Stimulated activated CD8-positive, alpha-beta memory T cell treated with anti-CD3 and anti-CD28 coated beads, Interleukin-7, amount 100 ng/mL, for 48 hours (primary cell): ENCODE measurements around the gene CHRNA3.

ENCODE experiments used
- DNase-seq, 2 donors: peaks; one replicate each; pipeline ENCODE4 v3.0.0-alpha.2; 2020; ENCODE audit warnings: low read depth in 1 of 2; ENCODE audit errors: extremely low read depth in 1 of 2

The CHRNA3 gene

DNA sequence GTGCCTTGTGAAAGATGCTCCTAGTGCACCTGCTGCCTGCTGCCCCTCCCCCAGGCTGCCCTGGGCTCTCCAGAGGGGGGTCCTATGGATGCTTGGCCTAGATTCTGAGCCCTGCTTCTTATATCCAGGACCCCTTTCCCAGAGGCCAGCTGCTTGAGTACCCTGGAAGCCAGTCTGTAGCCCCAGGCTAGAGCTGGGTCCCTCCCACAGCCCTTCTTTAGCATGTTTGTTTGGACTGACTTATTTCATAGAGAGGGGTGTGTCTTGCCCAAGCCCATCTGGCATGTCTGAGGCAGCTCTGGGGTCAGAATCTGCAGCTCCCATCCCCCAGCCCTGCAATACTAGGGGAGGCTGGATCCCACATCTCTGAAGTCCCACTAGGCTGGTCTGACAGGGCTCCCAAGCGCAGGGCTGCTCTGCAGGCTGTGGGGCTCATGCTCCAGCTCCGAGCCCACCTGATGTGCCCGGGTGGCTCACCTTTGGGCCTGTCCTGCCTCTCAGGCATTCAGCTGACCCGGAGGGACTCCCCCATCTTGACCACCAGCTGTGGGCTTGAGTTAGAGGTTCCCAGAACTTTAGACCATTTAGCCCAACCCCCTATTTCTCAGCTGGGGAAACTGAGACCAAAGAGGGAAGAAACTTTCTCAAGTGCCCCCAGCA is 17.1 kb upstream of the CHRNA3 start:
- DNase-seq, result no peak

GRCh38 chr15:78636378-78636859 is 15.6 kb upstream of the CHRNA3 start:
- DNase-seq, result no peak

DNA sequence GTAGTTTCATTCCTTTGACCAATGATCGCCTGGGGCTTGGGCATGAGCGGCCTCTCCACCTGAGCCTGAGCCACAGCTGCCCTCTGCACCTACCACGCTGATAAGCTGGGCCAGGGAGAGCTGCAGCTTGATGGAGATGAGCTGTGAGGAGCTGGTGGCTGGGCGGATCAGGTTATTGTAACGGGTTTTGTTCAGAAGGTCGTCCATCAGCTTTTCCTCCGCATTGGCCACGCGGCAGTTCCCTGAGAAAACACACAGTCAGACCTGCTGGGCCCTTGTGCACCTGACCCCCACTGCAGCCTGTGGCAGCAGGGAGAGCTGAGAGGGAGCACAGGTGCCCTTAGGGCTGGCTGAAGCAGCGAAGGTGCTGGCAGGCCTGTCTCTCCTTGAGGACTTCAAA is 14.6 kb upstream of the CHRNA3 start:
- no peak for DNase-seq

DNA sequence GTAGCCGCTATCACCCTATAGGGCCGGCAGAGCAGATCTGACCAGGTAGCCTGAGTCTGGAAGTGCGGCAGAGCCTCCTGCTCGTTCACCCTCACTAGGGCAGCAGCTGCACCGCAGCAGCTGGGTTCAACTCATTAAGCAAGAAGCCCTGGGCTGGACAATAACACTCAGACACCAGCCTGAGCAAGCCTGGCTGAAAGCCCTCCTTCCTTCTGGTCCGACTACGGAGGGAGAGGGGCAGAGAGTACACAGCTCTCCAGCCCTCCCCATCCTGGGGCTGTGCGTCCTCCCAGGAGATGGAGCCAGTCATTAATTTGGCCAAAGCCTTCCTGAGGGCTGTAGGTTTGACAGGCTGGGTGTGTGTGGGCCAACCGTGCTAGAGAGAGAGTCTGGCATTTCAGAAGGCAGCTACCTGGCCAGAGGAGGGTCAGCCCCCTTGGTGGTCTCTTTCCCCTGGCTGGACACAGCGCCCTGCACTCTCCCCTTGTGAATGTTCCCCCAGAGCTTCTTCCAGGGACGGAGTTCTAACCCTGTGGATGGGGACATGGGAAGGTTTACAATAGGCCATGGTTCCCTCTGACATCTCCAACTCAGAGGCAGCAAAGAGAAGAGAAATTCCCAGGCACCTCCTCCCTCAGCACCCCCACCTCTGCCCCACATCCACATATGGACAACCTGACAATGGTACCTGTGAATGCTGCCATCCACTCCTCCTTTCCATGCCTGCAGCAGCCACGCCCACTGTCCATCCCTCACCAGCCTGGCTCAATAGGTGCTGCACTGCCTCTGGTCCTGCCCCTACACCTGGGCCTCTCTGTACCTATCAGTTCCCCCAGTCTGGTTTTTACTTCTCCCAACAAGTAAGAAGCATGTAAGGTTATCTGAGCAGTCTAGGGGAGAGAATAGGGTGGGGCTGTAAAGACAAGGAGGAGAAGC is 13.7 kb upstream of the CHRNA3 start:
- no peak for DNase-seq

DNA sequence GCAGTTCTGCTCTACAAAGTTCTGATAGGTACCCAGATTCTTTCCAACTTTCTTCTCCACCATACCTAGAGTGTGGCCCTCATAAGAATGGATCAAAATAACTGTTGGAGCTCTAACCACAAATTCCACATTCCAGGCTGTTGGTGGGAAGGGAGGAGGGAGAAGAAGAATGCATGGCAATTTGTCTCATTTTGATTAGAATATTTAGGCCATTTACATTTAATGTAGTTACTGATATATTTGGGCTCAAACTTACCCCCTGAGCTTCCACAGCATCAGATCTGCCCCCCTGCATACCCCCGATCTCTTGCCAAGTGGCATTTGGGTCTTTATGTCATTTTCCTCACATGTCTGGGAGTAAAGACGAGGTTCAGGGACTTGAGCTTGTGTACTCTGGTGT is 12.6 kb upstream of the CHRNA3 start:
- no peak for DNase-seq

GRCh38 chr15:78630886-78631633 is 10.3 kb upstream of the CHRNA3 start:
- DNase-seq, result no peak

- no peak for DNase-seq
Measured at GRCh38 chr15:78629716-78630065, 8.9 kb upstream of the CHRNA3 start.

GRCh38 chr15:78629031-78629715 is 8.4 kb upstream of the CHRNA3 start:
- DNase-seq, result no peak

GRCh38 chr15:78628227-78628626 is 7.4 kb upstream of the CHRNA3 start:
- DNase-seq, result no peak

DNA sequence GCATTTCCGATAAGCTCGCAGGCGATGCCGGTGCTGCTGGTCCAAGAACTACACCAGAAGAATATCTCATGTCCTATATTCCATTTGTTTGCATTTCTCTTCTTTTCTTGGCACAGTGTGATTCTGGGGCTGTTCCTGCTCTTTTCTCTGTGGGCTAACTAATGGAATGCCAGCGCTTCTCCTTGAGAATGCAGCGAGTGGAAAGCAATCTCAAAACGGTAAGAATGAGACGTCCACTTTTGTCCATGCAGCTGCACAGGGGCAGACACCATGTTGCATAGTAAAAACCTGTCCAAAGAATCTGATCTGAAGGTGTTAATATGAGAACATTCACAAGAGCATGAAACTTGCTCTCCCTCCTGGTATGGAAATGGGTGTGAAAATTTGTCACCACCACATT is 6.6 kb upstream of the CHRNA3 start:
- DNase-seq, result no peak

- no peak for DNase-seq
Measured at GRCh38 chr15:78626381-78626995, 5.7 kb upstream of the CHRNA3 start.

DNA sequence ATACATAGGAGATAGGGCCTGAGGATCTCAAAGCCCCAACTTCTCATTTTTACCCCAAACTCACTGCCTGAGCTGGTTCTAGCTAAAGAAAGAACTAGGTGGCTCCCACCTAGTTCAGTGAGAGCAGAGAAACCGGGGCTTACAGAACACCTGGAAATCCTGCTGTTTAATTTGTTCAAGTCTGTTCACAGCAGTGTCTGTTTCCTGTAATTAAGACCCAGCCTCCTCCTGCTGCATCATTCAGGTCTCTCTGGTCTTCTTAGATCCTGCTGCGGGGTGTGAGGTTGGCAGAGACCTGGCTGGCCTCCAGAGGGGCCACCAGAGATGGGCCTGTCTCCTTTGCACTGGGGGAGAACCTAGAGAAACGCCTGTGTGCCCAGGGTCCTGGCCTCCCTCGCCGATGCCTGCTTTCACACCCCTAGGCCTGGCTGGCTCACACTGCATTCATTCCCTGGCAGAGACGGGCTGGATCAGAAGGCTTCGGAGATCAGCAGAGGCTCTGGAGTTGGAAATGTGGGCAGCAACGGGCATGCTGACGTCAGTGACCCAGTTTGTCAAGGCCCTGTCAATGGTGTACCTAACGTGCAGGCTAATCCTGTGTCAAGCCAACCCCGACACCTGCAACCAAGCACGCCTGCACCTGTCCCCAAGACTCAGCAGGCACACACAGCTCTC is 4.9 kb upstream of the CHRNA3 start:
- no peak for DNase-seq

DNA sequence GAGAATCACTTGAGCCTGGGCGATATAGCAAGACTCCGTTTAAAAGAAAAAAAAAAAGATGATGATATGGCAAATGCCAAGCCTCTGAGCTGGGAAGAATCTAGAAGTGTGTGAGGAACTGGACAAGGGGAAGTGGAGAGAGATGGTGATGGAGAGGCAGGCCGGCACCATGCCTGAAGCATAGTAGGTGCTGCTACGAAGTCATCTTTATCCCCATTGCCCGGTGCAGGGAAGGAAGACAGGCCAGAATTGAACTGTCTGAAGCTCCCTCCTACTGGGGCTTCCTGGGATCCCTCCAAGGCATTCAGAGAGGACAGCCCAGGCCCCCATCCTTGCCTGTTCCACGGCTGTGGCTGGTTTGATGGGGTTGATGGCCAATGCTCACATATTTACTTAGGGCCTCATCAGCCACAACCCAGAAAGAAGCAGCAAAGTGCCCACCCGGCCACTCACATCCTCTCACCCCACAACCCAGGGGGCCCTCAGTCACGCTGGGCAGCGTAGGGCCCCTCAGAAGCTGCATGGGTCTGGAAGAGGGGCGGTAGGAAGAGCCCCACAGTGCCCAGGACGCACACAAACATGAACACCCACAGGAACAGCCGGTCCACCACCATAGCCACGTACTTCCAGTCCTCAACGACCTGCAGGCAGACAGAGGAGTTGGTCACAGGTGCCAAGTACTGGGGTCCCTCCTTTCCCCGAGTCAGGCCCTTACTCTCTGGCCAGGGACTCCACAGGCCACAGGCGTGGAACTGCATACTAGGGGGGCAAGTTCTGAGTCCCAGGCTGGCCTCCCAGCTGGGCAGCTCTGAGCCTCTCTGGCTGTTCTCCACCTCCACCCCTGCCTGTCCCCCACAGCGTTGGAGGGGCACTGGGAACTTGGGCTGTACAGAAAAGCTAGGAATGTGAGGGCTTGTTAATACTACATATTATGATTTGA is 4.1 kb upstream of the CHRNA3 start:
- no peak for DNase-seq

DNA sequence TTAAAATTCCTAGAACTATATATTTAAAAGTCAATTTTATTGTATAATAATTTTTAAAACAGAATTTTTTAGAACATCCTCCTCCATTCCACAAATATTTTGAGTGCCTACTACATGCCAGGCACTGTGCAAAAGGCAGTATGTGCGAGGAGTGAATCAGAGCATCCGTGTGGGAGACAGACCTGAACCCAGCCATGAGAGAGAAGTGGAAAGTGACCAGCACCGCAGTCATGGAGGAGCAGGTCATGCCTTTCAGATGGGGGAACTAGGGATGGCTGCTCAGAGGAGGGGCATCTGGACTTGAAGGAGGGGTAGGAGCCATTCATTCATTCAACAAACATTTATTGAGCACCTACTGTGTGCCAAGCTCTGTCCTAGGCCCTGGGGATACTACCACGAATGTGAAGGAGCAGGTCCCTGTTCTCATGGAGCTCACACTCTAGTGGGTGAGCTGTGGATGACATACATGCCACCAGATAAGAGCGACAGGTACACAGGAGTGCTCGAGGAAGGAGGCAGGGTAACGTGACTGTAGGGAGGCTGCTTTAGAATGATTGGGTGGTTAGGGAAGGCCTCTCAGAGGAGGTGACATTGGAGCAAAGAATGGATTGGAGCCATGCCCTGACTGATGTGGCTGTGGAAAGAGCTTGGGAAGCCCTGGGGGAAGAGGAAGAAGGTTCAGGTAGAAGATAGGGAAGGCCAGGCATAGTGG is 3.1 kb upstream of the CHRNA3 start:
- no peak for DNase-seq

DNA sequence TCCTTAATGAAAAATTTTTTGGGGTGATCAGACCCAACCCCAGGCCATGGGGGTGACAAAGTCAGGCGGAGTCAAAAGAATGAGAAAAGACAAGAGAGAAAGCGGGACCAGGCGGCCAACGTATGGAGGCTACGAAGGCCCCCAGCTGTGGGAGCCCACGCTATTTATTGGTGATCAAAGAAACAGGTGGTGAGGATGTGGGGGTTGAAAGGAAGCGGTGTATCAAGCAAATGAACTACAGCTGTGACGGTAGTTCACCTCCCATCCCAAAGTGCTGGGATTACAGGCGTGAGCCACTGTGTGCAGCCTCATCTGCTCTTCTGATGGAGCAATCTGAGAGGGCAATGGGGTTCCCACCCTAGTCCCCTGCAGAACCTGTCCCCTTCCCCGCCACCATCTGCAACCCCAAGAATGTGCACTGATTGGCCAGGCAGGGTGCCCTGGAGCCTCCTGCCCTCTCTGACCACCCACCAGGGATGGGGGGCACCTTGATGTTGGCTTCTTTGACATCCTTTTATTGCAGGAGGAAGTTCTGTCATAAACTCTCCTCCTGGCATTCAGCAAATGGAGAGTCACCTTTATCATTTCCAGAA is 1.1 kb upstream of the CHRNA3 start:
- DNase-seq, result no peak

DNA sequence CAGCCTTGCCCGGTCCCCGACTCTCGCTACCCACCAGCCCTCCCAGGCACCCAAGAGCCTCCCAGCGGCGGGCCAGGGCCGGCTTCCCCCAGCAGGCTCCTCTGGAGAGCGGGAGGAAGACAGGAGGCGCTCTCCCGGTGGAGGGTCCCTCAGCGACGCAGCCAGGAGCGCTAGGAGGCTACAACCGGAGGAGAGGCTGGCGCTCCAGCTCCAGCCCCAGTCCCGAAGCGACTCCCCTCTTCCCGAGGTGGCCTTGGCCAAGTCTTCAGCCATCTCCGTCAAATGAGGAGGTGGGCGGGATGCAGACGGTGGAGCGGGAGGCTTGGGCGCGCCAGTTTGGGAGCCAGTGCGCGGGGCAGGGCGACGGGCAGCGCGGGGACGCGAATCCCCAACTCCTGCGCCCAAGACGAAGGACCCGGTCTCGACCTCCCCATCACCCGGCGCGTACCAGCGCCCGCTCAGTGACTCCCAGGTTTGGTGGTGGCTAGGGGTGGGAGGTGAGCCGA is 722 bp downstream of the CHRNA3 start:
- no peak for DNase-seq

- DNase-seq, result no peak
Measured at GRCh38 chr15:78619022-78619950, 1.5 kb downstream of the CHRNA3 start.
